K562 (cell line): ENCODE measurements around the gene EHMT2. TPM values are rescaled to one million over a fixed set of nuclear protein-coding genes. Genes with fewer than 3 reads are reported as not detected.

Experiments used
- EP400 ChIP-seq: fragments of 450-650 bp; IDR thresholded peaks from 2 replicates; pipeline ENCODE4 v1.6.1; 2017; ENCODE audit warnings: antibody characterized with exemption, mild to moderate bottlenecking, moderate library complexity
- ESRRA ChIP-seq: fragments of 450-650 bp; IDR thresholded peaks from 2 replicates; pipeline ENCODE4 v1.6.1; 2014; ENCODE audit warnings: low read depth, mild to moderate bottlenecking, moderate library complexity, borderline replicate concordance
- HOXB6 ChIP-seq: fragments of 250-450 bp; sonication (Bioruptor Pico); IDR thresholded peaks from 2 replicates; pipeline ENCODE4 v1.5.1; 2022; ENCODE audit warnings: mild to moderate bottlenecking, borderline replicate concordance
- ILF3 ChIP-seq: fragments of 450-650 bp; IDR thresholded peaks from 2 replicates; pipeline ENCODE4 v1.6.1; 2018; ENCODE audit warnings: antibody characterized with exemption, mild to moderate bottlenecking, moderate library complexity, borderline replicate concordance
- JUND ChIP-seq, 2 experiments: IDR thresholded peaks; 2 replicates in 1 of 2; 3 replicates in 1 of 2; pipeline ENCODE4 v1.6.1; 2011; ENCODE audit warnings: borderline replicate concordance in 2 of 2, low read depth in 2 of 2, low read length in 2 of 2, improper control_type of control experiment in 1 of 2, missing biosample characterization in 1 of 2, missing genetic modification characterization in 1 of 2, missing genetic modification reagents in 1 of 2
- NONO ChIP-seq, 2 experiments: fragments of 200-400 bp in 1 of 2; fragments of 450-650 bp in 1 of 2; formaldehyde crosslinking in 1 of 2; IDR thresholded peaks; 2 replicates each; pipeline ENCODE4 v1.6.1; 2017; ENCODE audit warnings: low read depth in 2 of 2, mild to moderate bottlenecking in 2 of 2, moderate library complexity in 2 of 2, low read length in 1 of 2
- PRDM10 ChIP-seq: fragments of 450-650 bp; IDR thresholded peaks from 2 replicates; pipeline ENCODE4 v1.6.1; 2018; ENCODE audit not compliant: partially characterized antibody
- RBM22 ChIP-seq: fragments of 200-400 bp; formaldehyde crosslinking; IDR thresholded peaks from 2 replicates; pipeline ENCODE4 v1.6.1; 2018; ENCODE audit warnings: low read length, low read depth; ENCODE audit not compliant: poor library complexity, severe bottlenecking
- SRSF1 ChIP-seq: fragments of 200-400 bp; formaldehyde crosslinking; IDR thresholded peaks from 2 replicates; pipeline ENCODE4 v1.6.1; 2017; ENCODE audit warnings: mild to moderate bottlenecking, low read depth, low read length, moderate library complexity
- TCF15 ChIP-seq: fragments of 250-450 bp; sonication (Bioruptor Pico); IDR thresholded peaks from 2 replicates; pipeline ENCODE4 v1.8.0; 2022; ENCODE audit warnings: moderate library complexity, mild to moderate bottlenecking, inconsistent platforms
- TFAP4 ChIP-seq: sonication (generic); formaldehyde crosslinking; IDR thresholded peaks from 2 replicates; pipeline ENCODE4 v1.8.0; 2022; ENCODE audit warnings: missing genetic modification reagents, mild to moderate bottlenecking, moderate library complexity, borderline replicate concordance
- THAP12 ChIP-seq: fragments of 250-450 bp; sonication (Bioruptor Pico); IDR thresholded peaks from 2 replicates; pipeline ENCODE4 v1.9.0; 2021; ENCODE audit warnings: mild to moderate bottlenecking, inconsistent platforms
- ZBTB12 ChIP-seq: fragments of 250-450 bp; sonication (Bioruptor Pico); IDR thresholded peaks from 2 replicates; pipeline ENCODE4 v1.4.0; 2020
- ZBTB9 ChIP-seq: fragments of 450-650 bp; formaldehyde crosslinking; IDR thresholded peaks from 2 replicates; pipeline ENCODE4 v1.4.0; 2020; ENCODE audit warnings: mild to moderate bottlenecking, moderate library complexity
- ZNF239 ChIP-seq: fragments of 250-450 bp; sonication (Bioruptor Pico); IDR thresholded peaks from 2 replicates; pipeline ENCODE4 v1.4.0; 2020; ENCODE audit warnings: mild to moderate bottlenecking
- polyA plus RNA-seq, 8 experiments: library from polyadenylated mRNA; depleted of rRNA in 4 of 8; stranded (reverse) in 5 of 8; unstranded in 3 of 8; fragments of >200 nt; fragmentation: Nextera tagmentation in 2 of 8; fragmentation: Illumina TruSeq in 1 of 8; extraction: Ambion mirVana in 2 of 8; extraction: Trizol in 1 of 8; gene quantifications; 2 replicates each; pipeline versions ENCODE4 v1.2.1 to v1.2.3, GENCODE V29; 2011 to 2014; ENCODE audit warnings: inconsistent platforms in 1 of 8, missing spikeins in 1 of 8
- total RNA-seq, 7 experiments: library from RNA; depleted of rRNA in 6 of 7; stranded (reverse); fragments of >200 nt in 6 of 7; fragmentation: Illumina TruSeq in 2 of 7; extraction: Trizol in 2 of 7; gene quantifications; 2 replicates each; pipeline versions ENCODE4 v1.2.1 to v1.2.3, GENCODE V29; 2011 to 2021; ENCODE audit warnings: low replicate concordance in 1 of 7

The EHMT2 gene
- total and polyA plus RNA-seq, 9 of the 15 experiments (the other 6 are each of a cell fraction or from before 2014, with no cell fraction given) = 2.1 to 63.8 (median 38.5) TPM

GRCh38 chr6:31901953-31902643 is 4.6 kb upstream of the EHMT2 start, which contains the start of gene ZBTB12 (continued):
- TF ChIP-seq THAP12 (CRISPR knock-in tag) = peak; percentile 79; the same call in 1 of the 2 replicates
- peak; percentile 54; the same call in 1 of the 2 replicates for TF ChIP-seq TFAP4 (CRISPR knock-in tag)
- peak; percentile 58 for TF ChIP-seq RBM22
- no peak for TF ChIP-seq HOXB6 (CRISPR knock-in tag)
- peak; percentile 86 for TF ChIP-seq ZBTB9 (CRISPR knock-in tag)
- TF ChIP-seq PRDM10 = peak; percentile 68
- TF ChIP-seq ESRRA = peak; percentile 65
- TF ChIP-seq EP400 = peak; percentile 63; the same call in 1 of the 2 replicates
- 0 out of 2 replicates have a peak, but pooled peaks have one; percentile 44 for TF ChIP-seq ILF3
- peak; percentile 14 to 72; a peak in 2 of 4 replicates for TF ChIP-seq NONO (IDR thresholded peaks at IDR 0.05; ENCODE audit: low read depth in 2 of 2, low read length in 1 of 2)
- TF ChIP-seq JUND (IDR thresholded peaks at IDR 0.05; ENCODE audit: borderline replicate concordance, low read depth, low read length) = peak; percentile 58
- peak; percentile 25; the same call in 1 of the 3 replicates for TF ChIP-seq JUND (tag; IDR thresholded peaks at IDR 0.05; ENCODE audit: borderline replicate concordance, low read depth, low read length)
- no peak for TF ChIP-seq TCF15 (CRISPR knock-in tag)
- TF ChIP-seq ZNF239 (CRISPR knock-in tag) = no peak
- TF ChIP-seq ZBTB12 = 0 out of 2 replicates have a peak, but pooled peaks have one; percentile 13
- TF ChIP-seq SRSF1 = no peak
